HCT116 (cell line): ENCODE data around the gene SIK3. TPM values are rescaled to one million over a fixed set of nuclear protein-coding genes. Genes with fewer than 3 reads are reported as not detected.

Experiments used
- ATAC-seq: fragments of 200-7000 bp; cut with Tn5 transposase; 2 replicates; pipeline ENCODE4 v1.9.1; 2020; ENCODE audit warnings: mild to moderate bottlenecking, moderate library complexity
- BruUV-seq: library from RNA; stranded (reverse); fragments of 400-500 nt; replicated peaks from 2 replicates; lab custom pipeline; 2021; lab: Mats Ljungman, UMichigan
- CTCF ChIA-PET: fragments of 300-600 bp; sonication (Branson Sonifier 250); formaldehyde crosslinking; loops from one replicate; lab custom pipeline; 2021; ENCODE audit warnings: antibody characterized with exemption; lab: Charles Lee
- POLR2A ChIA-PET: fragments of 300-600, 350-600 bp; sonication (Branson Sonifier 250); formaldehyde crosslinking; loops from one replicate; lab custom pipeline; 2021; ENCODE audit warnings: antibody characterized with exemption; lab: Charles Lee
- RAD21 ChIA-PET, 2 experiments: fragments of 300-600 bp; sonication (Branson Sonifier 250); formaldehyde crosslinking; loops; one replicate each; lab custom pipeline; 2023; ENCODE audit warnings: low total read pairs in 2 of 2; ENCODE audit not compliant: uncharacterized antibody in 2 of 2, unreplicated experiment in 2 of 2, low non-redundant PET in 1 of 2; lab: Charles Lee
- DNase-seq: peaks from one replicate; pipeline ENCODE4 v3.0.0-alpha.2; 2010; ENCODE audit warnings: low read depth, low spot score
- H2AFZ ChIP-seq: fragments of 200-600 bp; shearing (Covaris generic), sonication (generic); 2 replicates; pipeline ENCODE4 v1.6.1; 2017; ENCODE audit warnings: low read depth, mixed run types, mixed read lengths, antibody characterized with exemption, low read length; ENCODE audit not compliant: poor library complexity, severe bottlenecking
- H3K27ac ChIP-seq: 2 replicates; pipeline ENCODE4 v1.5.1; 2012; ENCODE audit warnings: low read depth, low read length
- H3K27me3 ChIP-seq: fragments of 200-600 bp; sonication (generic); 2 replicates; pipeline ENCODE4 v1.6.1; 2016; ENCODE audit warnings: mixed run types, low read length, mixed read lengths; ENCODE audit not compliant: insufficient read depth
- H3K36me3 ChIP-seq, 2 experiments: fragments of 200-500 bp in 1 of 2; fragments of 200-600 bp in 1 of 2; sonication (Bioruptor generic) in 1 of 2; sonication (generic) in 1 of 2; 2 replicates each; pipeline versions ENCODE4 v1.5.1 to v1.6.1; 2014 to 2016; ENCODE audit warnings: low read length in 2 of 2, inconsistent platforms in 1 of 2, mixed read lengths in 1 of 2, mixed run types in 1 of 2; ENCODE audit not compliant: insufficient read depth in 2 of 2, control insufficient read depth in 1 of 2
- H3K4me1 ChIP-seq, 2 experiments: fragments of 200-600 bp in 1 of 2; sonication (generic) in 1 of 2; 2 replicates each; pipeline versions ENCODE4 v1.5.1 to v1.6.1; 2012 to 2017; ENCODE audit warnings: low read length in 2 of 2, inconsistent platforms in 1 of 2, mild to moderate bottlenecking in 1 of 2, mixed read lengths in 1 of 2, mixed run types in 1 of 2, moderate library complexity in 1 of 2; ENCODE audit not compliant: insufficient read depth in 2 of 2, control insufficient read depth in 1 of 2
- H3K4me2 ChIP-seq: fragments of 200-600 bp; sonication (generic); 2 replicates; pipeline ENCODE4 v1.6.1; 2017; ENCODE audit warnings: mixed run types, low read length, mixed read lengths
- H3K4me3 ChIP-seq, 2 experiments: fragments of 200-600 bp in 1 of 2; sonication (generic) in 1 of 2; replicated peaks in 1 of 2; 2 replicates each; pipeline ENCODE4 v1.5.1; 2011 to 2016; ENCODE audit warnings: low read length in 2 of 2, control low read depth in 1 of 2, low read depth in 1 of 2, mild to moderate bottlenecking in 1 of 2, mixed read lengths in 1 of 2, mixed run types in 1 of 2
- H3K79me2 ChIP-seq: fragments of 200-600 bp; sonication (generic); 2 replicates; pipeline ENCODE4 v1.6.1; 2017; ENCODE audit warnings: mild to moderate bottlenecking, mixed run types, low read length, moderate library complexity, mixed read lengths; ENCODE audit not compliant: insufficient read depth
- H3K9ac ChIP-seq: fragments of 200-600 bp; sonication (generic); 2 replicates; pipeline ENCODE4 v1.6.1; 2016; ENCODE audit warnings: low read length, mixed read lengths
- H3K9me2 ChIP-seq: fragments of 200-600 bp; sonication (generic), shearing (Covaris generic); 2 replicates; pipeline ENCODE4 v1.6.1; 2017; ENCODE audit warnings: mixed run types, mild to moderate bottlenecking, moderate library complexity; ENCODE audit not compliant: insufficient read depth
- H3K9me3 ChIP-seq, 2 experiments: fragments of 200-500 bp in 1 of 2; fragments of 200-600 bp in 1 of 2; sonication (Bioruptor generic) in 1 of 2; sonication (generic) in 1 of 2; 2 replicates each; pipeline ENCODE4 v1.6.1; 2014 to 2017; ENCODE audit warnings: low read length in 2 of 2, mixed read lengths in 2 of 2, inconsistent platforms in 1 of 2, low read depth in 1 of 2, mild to moderate bottlenecking in 1 of 2, mixed run types in 1 of 2, moderate library complexity in 1 of 2; ENCODE audit not compliant: control insufficient read depth in 1 of 2, insufficient read depth in 1 of 2
- H4K20me1 ChIP-seq: fragments of 200-600 bp; sonication (generic), shearing (Covaris generic); 2 replicates; pipeline ENCODE4 v1.6.1; 2017; ENCODE audit warnings: mixed run types, mild to moderate bottlenecking, moderate library complexity; ENCODE audit not compliant: insufficient read depth
- CBX3 ChIP-seq: IDR thresholded peaks from 2 replicates; pipeline ENCODE4 v1.6.1; 2012; ENCODE audit warnings: low read depth
- TCF7L2 ChIP-seq: IDR thresholded peaks from 2 replicates; pipeline ENCODE4 v1.7.0; 2011; ENCODE audit warnings: borderline replicate concordance, inconsistent platforms; ENCODE audit not compliant: insufficient read depth, insufficient read length; ENCODE audit errors: extremely low read depth
- YY1 ChIP-seq: IDR thresholded peaks from 2 replicates; pipeline ENCODE4 v1.6.1; 2011; ENCODE audit warnings: low read length, low read depth, moderate library complexity, mild to moderate bottlenecking; ENCODE audit not compliant: insufficient replicate concordance; ENCODE audit errors: extremely low read depth
- intact Hi-C: fragments of 100-400 bp; cut with micrococcal nuclease; formaldehyde crosslinking; loops from 2 replicates; pipeline ENCODE4 v1.10.0; 2022
- total RNA-seq: library from RNA; stranded (reverse); gene quantifications from one replicate; pipeline ENCODE4 v1.2.1, GENCODE V29; 2021; ENCODE audit not compliant: unreplicated experiment

SIK3 gene
- total RNA-seq, 1 experiment from 2014 or later, result 21.0 TPM

- no peak for TF ChIP-seq TCF7L2
- TF ChIP-seq YY1, result no peak
- POLR2A ChIA-PET, result no interaction called here
- CTCF ChIA-PET, result no interaction called here
These were observed 186.1 kb downstream of the SIK3 start for GRCh38 chr11:116911976-116912734.

GRCh38 chr11:116910847-116911246, 187.4 kb downstream of the SIK3 start:
- Histone ChIP-seq H3K4me2 (no peak overlapping the region), H3K4me1 (peaks cover 0 to 5% of the 10 kb centered on the region in 2 experiments; a peak in 1 of 4 replicates), H2AFZ (no peak overlapping the region), H3K9me2 (no peaks in the 10 kb centered on the region), H3K36me3 (no peaks in the 10 kb centered on the region), H3K79me2 (0 out of 2 replicates have a peak, but pooled peaks cover 7% of the 10 kb centered on the region), H4K20me1 (0 out of 2 replicates have a peak, but pooled peaks cover 3% of the 10 kb centered on the region), H3K9me3 (no peaks in the 10 kb centered on the region), H3K27ac (no peak overlapping the region)
- ATAC-seq, result no peak
- ChIA-PET CTCF (no interaction called here), POLR2A (no interaction called here)
- TF ChIP-seq CBX3, result no peak
- TF ChIP-seq, all 23 proteins: peak for 0
- intact Hi-C loops, result no loop called here
- DNase-seq, result no peak
- BruUV-seq, result no TSS peak
- Histone ChIP-seq H3K27me3 (no peaks in the 10 kb centered on the region), H3K4me3 (no peak overlapping the region), H3K9ac (no peak overlapping the region)
- RAD21 ChIA-PET, result no interaction called here

More at GRCh38 chr11:116911976-116912734, 186.1 kb downstream of the SIK3 start:
- intact Hi-C loops, result no loop called here
- Histone ChIP-seq H3K27ac (no peak overlapping the region), H3K4me1 (peaks cover 0 to 5% of the 10 kb centered on the region in 2 experiments; a peak in 1 of 4 replicates), H3K9me2 (no peaks in the 10 kb centered on the region), H3K4me3 (no peak overlapping the region), H3K79me2 (0 out of 2 replicates have a peak, but pooled peaks cover 7% of the 10 kb centered on the region), H3K9me3 (no peaks in the 10 kb centered on the region), H2AFZ (no peak overlapping the region), H3K4me2 (no peak overlapping the region), H3K27me3 (no peaks in the 10 kb centered on the region), H3K36me3 (no peaks in the 10 kb centered on the region), H3K9ac (no peak overlapping the region), H4K20me1 (0 out of 2 replicates have a peak, but pooled peaks cover 3% of the 10 kb centered on the region)
- BruUV-seq, result no TSS peak
- no peak for DNase-seq
- RAD21 ChIA-PET, result no interaction called here
- ATAC-seq, result no peak
